NT2/D1 (cell line): ENCODE results near the gene CFAP52.

Experiments
- YY1 ChIP-seq: IDR thresholded peaks from 2 replicates; pipeline ENCODE4 v1.6.1; 2011; ENCODE audit not compliant: insufficient read length, insufficient read depth
- ZNF274 ChIP-seq: IDR thresholded peaks from 2 replicates; pipeline ENCODE4 v1.6.1; 2011; ENCODE audit warnings: mild to moderate bottlenecking, low read depth, low read length

DNA sequence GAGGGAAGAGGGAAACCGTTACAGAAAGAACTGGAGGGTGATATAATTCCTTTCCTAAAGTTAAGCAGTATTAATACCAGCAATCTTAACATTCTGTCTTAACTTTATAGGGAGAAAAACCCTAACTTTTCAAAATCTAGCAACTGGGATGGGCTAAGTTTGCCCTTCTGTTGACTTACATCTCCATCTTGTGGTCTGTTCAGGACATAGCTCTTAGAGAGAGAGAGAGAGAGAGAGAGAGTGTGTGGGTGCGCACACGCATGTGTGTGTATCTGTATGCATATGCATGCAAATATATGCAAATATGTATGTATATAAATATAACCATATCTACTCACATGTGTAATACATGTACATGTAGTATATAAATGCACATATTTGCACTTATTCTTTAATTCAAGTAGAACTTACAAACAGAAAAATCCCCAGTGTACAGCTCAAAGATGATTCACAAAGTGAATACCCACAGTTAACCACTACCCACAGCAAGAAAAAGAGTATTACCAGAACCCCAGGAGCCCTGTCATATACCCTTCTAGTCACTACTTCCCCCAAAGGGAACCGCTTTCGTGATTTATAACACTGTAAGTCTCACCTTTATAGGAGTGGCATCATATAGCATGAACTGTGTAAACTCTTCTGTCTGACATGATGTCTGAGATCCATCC is 47.3 kb upstream of the CFAP52 start:
- no peak for TF ChIP-seq ZNF274
- TF ChIP-seq YY1: no peak
